Smooth muscle cell (in vitro differentiated cells): Measurements from ENCODE around the gene PLIN4. TPM values are rescaled to one million over a fixed set of nuclear protein-coding genes. Genes with fewer than 3 reads are reported as not detected.

Experiments used
- DNase-seq: peaks from one replicate; lab custom pipeline; 2025; ENCODE audit not compliant: unreplicated experiment; lab: John Stamatoyannopoulos, UW
- H2AFZ ChIP-seq: fragments of 200-600 bp; sonication (generic); 2 replicates; pipeline ENCODE4 v1.6.0; 2016; ENCODE audit warnings: antibody characterized with exemption, low read depth, mild to moderate bottlenecking
- H3F3A ChIP-seq: fragments of 200-600 bp; sonication (generic); 2 replicates; pipeline ENCODE4 v1.6.0; 2017; ENCODE audit warnings: antibody characterized with exemption, low read depth
- H3K27ac ChIP-seq: fragments of 200-600 bp; sonication (generic); 2 replicates; pipeline ENCODE4 v1.5.1; 2016; ENCODE audit warnings: low read depth, mild to moderate bottlenecking
- H3K27me3 ChIP-seq: fragments of 200-600 bp; sonication (generic); 2 replicates; pipeline ENCODE4 v1.6.1; 2016; ENCODE audit warnings: low read depth, mild to moderate bottlenecking
- H3K36me3 ChIP-seq: fragments of 200-600 bp; sonication (generic); 2 replicates; pipeline ENCODE4 v1.5.1; 2016; ENCODE audit warnings: low read depth
- H3K4me1 ChIP-seq: fragments of 200-600 bp; sonication (generic); 2 replicates; pipeline ENCODE4 v1.5.1; 2016; ENCODE audit warnings: low read depth
- H3K4me2 ChIP-seq: fragments of 200-600 bp; sonication (generic); 2 replicates; pipeline ENCODE4 v1.6.0; 2016; ENCODE audit warnings: mild to moderate bottlenecking
- H3K4me3 ChIP-seq: fragments of 200-600 bp; sonication (generic); 2 replicates; pipeline ENCODE4 v1.5.1; 2016; ENCODE audit warnings: mild to moderate bottlenecking
- H3K79me2 ChIP-seq: fragments of 200-600 bp; sonication (generic); 2 replicates; pipeline ENCODE4 v1.6.0; 2016; ENCODE audit warnings: low read depth, mild to moderate bottlenecking
- H3K9ac ChIP-seq: fragments of 200-600 bp; sonication (generic); 2 replicates; pipeline ENCODE4 v1.6.0; 2016; ENCODE audit warnings: low read depth
- H3K9me3 ChIP-seq: fragments of 200-600 bp; sonication (generic); replicated peaks from 2 replicates; pipeline ENCODE4 v1.5.1; 2016; ENCODE audit warnings: low read depth
- H4K20me1 ChIP-seq: fragments of 200-600 bp; sonication (generic); 2 replicates; pipeline ENCODE4 v1.6.0; 2016; ENCODE audit warnings: low read depth
- WGBS: methylation state at CpG from one replicate; pipeline ENCODE4 v1.1.7; 2016; ENCODE audit warnings: low lambda C conversion rate; 5-methylcytosine and 5-hydroxymethylcytosine counted together
- polyA plus RNA-seq: library from polyadenylated mRNA; unstranded; fragments of >200 nt; fragmentation: Nextera tagmentation; extraction: Ambion mirVana; gene quantifications from 2 replicates; pipeline ENCODE4 v1.2.1, GENCODE V29; 2016
- total RNA-seq: library from RNA; depleted of rRNA; stranded (reverse); fragments of >200 nt; gene quantifications from 2 replicates; pipeline ENCODE4 v1.2.3, GENCODE V29; 2014
- TF ChIP-seq, protein P1 (sequence below): fragments of 200-600 bp; sonication (generic); IDR thresholded peaks from 2 replicates; pipeline ENCODE4 v1.5.1; 2017; ENCODE audit warnings: borderline replicate concordance, mild to moderate bottlenecking, antibody characterized with exemption; ENCODE audit not compliant: insufficient read depth, poor library complexity, severe bottlenecking

PLIN4 gene
- total and polyA plus RNA-seq, 2 experiments from 2014 or later, result 0.23 TPM; not detected in 1

DNA sequence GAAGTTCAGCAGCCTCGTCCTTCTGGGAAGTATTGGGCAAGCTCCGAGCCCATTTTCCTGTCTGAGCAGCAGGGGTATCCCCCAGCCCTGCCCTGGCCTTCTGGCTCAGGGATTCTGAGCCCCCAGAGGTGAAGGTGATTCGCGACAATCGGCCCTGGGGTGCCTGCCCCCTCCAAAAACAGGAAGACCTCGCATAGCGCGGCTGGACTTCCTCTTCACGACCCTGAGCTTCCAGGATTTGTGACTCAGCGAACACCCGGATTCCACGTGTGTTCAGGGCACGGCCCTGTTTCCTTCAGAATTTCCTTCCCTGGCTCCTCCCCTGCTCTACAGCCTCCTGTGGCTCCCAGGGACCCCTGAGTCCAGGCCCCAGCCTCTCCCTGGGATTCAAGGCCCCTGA is 41.3 kb upstream of the PLIN4 start, which contains the start of gene SEMA6B:
TSS of gene SEMA6B (minus strand) at position 116 of the 400 bp plus-strand sequence. CDS start 1,227 bp downstream, outside the sequence.
- Histone ChIP-seq H3K79me2 (no peaks in the 10 kb centered on the region), H3K4me1 (no peaks in the 10 kb centered on the region), H4K20me1 (no peaks in the 10 kb centered on the region), H3K9ac (no peak within 1 kb of the TSS), H3K4me2 (peak within 1 kb of the TSS; percentile 77), H3K36me3 (no peaks in the 10 kb centered on the region), H3K27ac (no peak within 1 kb of the TSS), H2AFZ (no peak within 1 kb of the TSS), H3K27me3 (no peaks in the 10 kb centered on the region), H3K9me3 (no peaks in the 10 kb centered on the region), H3F3A (no peaks in the 10 kb centered on the region), H3K4me3 (no peak within 1 kb of the TSS)
- DNase-seq, result no peak
- TF ChIP-seq, protein P1, sequence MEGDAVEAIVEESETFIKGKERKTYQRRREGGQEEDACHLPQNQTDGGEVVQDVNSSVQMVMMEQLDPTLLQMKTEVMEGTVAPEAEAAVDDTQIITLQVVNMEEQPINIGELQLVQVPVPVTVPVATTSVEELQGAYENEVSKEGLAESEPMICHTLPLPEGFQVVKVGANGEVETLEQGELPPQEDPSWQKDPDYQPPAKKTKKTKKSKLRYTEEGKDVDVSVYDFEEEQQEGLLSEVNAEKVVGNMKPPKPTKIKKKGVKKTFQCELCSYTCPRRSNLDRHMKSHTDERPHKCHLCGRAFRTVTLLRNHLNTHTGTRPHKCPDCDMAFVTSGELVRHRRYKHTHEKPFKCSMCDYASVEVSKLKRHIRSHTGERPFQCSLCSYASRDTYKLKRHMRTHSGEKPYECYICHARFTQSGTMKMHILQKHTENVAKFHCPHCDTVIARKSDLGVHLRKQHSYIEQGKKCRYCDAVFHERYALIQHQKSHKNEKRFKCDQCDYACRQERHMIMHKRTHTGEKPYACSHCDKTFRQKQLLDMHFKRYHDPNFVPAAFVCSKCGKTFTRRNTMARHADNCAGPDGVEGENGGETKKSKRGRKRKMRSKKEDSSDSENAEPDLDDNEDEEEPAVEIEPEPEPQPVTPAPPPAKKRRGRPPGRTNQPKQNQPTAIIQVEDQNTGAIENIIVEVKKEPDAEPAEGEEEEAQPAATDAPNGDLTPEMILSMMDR, result no peak
- WGBS, result 83% methylated on average over 13 of the region's 13 CpGs

DNA sequence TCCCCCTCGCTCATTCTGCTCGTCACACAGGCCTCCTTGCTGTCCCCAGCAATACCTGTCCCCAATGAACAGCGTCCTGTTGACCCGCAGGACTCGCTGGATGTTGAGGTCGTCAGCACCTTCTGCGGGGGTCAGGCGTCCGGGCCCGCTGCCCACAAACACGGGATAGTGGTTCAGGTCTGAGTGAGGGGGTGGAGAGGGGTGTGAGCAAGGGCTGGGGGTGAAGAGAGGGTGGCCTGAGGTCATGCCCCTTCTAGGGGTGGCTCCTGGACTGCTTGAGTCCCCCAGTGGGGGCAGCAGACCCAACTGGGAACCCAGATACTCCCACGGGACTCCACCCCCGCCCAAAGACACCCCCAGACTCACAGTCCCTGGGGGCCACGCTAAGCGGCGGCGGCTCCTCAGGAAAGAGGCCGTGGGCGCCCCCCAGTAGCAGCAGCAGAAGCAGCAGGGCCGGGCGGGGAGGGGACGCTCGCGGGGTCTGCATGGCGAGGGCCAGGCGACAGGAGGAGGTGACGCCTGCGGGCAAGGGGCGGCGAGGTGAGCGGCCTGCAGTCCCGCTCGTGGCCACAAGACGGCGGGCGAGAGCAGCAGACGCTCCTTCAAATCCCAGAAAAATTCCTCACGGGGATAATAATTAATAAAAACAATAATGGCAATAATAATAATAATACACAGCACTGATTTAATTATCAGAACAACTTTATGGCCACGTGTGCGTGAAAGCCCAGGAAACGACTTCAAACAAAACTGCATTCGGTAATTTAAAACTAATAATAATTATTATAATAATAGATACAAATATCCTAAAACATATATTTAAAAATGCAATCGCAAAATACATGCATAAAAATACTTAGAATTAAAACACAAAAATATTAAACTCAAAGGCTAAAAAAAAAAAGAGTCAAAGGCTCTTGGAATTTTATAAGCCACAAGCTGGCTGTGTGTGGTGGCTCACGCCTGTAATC is 40.0 kb upstream of the PLIN4 start:
- H3K27ac ChIP-seq, result no peak overlapping the region
- no peaks in the 10 kb centered on the region for H3K9me3 ChIP-seq
- TF ChIP-seq, protein P1, result peak; percentile 97
- H3K4me2 ChIP-seq, result peak overlapping the region; percentile 77
- peak overlapping the region; percentile 23 for H3K4me3 ChIP-seq
- WGBS, result 32% methylated on average over 41 of the region's 44 CpGs
- H2AFZ ChIP-seq, result peak overlapping the region; percentile 59
- H3F3A ChIP-seq, result no peaks in the 10 kb centered on the region
- H3K79me2 ChIP-seq, result no peaks in the 10 kb centered on the region
- H3K27me3 ChIP-seq, result no peaks in the 10 kb centered on the region
- H3K4me1 ChIP-seq, result no peaks in the 10 kb centered on the region
- no peaks in the 10 kb centered on the region for H3K36me3 ChIP-seq
- no peaks in the 10 kb centered on the region for H4K20me1 ChIP-seq
- peak; percentile 16 for DNase-seq
- H3K9ac ChIP-seq, result no peak overlapping the region

DNA sequence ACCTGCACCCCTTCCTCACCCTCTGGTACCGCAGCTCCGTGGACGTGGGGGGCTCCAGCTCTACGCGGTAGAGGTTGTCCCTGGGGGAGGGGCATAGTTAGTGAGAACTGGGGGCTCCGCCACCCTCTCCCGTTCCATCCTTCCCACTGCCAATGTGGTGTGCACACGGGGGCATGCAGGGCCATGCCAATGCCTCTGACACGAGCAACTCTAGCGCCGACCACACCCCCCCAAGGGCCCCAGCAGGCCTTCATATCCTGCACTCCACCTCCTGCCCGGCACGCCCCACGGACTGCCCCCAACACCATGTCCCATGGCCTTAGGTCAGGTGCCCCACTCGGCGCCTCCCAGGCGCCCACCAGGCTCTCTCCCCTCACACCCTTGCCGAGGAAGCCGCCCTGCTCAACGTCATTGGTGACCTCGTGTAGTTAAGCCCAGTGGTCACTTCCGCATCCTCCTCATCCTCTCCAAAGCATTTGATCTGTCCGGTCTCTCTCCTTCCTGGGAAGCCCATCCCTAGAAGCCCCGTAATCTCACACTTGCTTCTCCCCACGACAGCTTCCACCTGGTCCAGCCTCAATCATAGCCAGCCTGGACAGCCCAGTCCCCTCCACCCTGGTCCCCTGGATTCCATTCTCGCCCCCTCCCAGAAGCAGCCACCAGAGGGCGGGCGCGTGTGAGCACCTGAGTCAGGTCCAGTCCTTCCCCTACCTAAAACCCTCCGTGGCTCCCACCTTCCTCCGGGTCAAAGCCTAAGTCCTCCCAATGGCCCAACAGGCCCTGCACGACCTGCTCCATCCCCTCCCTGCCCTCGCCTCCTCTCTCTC is 39.1 kb upstream of the PLIN4 start:
- H3K4me1 ChIP-seq, result no peaks in the 10 kb centered on the region
- H3K36me3 ChIP-seq, result no peaks in the 10 kb centered on the region
- no peaks in the 10 kb centered on the region for H3K79me2 ChIP-seq
- H3K27ac ChIP-seq, result no peak overlapping the region
- no peaks in the 10 kb centered on the region for H4K20me1 ChIP-seq
- H3K4me3 ChIP-seq, result no peak overlapping the region
- H3F3A ChIP-seq, result no peaks in the 10 kb centered on the region
- H3K9ac ChIP-seq, result no peak overlapping the region
- H3K4me2 ChIP-seq, result no peak overlapping the region
- H3K27me3 ChIP-seq, result no peaks in the 10 kb centered on the region
- DNase-seq, result no peak
- H3K9me3 ChIP-seq, result no peaks in the 10 kb centered on the region
- no peak overlapping the region for H2AFZ ChIP-seq
- TF ChIP-seq, protein P1, result peak; percentile 11
- WGBS, result 82% methylated on average over 33 of the region's 33 CpGs
